PC-9 (cell line): Measurements from ENCODE around the gene RNU7-1. TPM values are rescaled to one million over a fixed set of nuclear protein-coding genes. Genes with fewer than 3 reads are reported as not detected.

ENCODE experiments used
- BruUV-seq: library from RNA; stranded (reverse); fragments of 400-500 nt; replicated peaks from 2 replicates; lab custom pipeline; 2021; lab: Mats Ljungman, UMichigan
- CTCF ChIA-PET: fragments of 300-600 bp; sonication (Branson Sonifier 250); formaldehyde crosslinking; loops from one replicate; lab custom pipeline; 2022; ENCODE audit warnings: antibody characterized with exemption; lab: Charles Lee
- POLR2A ChIA-PET: fragments of 300-600 bp; sonication (Branson Sonifier 250); formaldehyde crosslinking; loops from one replicate; lab custom pipeline; 2022; ENCODE audit warnings: antibody characterized with exemption; ENCODE audit not compliant: unreplicated experiment; lab: Charles Lee
- DNase-seq, 2 experiments: peaks; one replicate each; pipeline versions ENCODE4 v3.0.0 to v3.0.0-alpha.2; 2015 to 2022; ENCODE audit warnings: mixed read lengths in 1 of 2
- H2AFZ ChIP-seq: fragments of 200-600 bp; sonication (generic); 2 replicates; pipeline ENCODE4 v1.8.1; 2017; ENCODE audit warnings: antibody characterized with exemption
- H3F3A ChIP-seq: fragments of 200-600 bp; sonication (generic); 2 replicates; pipeline ENCODE4 v1.8.1; 2017; ENCODE audit warnings: antibody characterized with exemption, mild to moderate bottlenecking, low read depth; ENCODE audit not compliant: insufficient read depth
- H3K27ac ChIP-seq: fragments of 200-600 bp; sonication (generic); 2 replicates; pipeline ENCODE4 v1.6.1; 2016; ENCODE audit warnings: mixed run types
- H3K27me3 ChIP-seq: fragments of 200-600 bp; sonication (generic); 2 replicates; pipeline ENCODE4 v1.6.1; 2016; ENCODE audit warnings: low read depth, mixed run types; ENCODE audit not compliant: insufficient read depth
- H3K36me3 ChIP-seq: fragments of 200-600 bp; sonication (generic); 2 replicates; pipeline ENCODE4 v1.6.1; 2016; ENCODE audit warnings: low read depth, mixed run types
- H3K4me1 ChIP-seq: fragments of 200-600 bp; sonication (generic); replicated peaks from 2 replicates; pipeline ENCODE4 v1.6.1; 2016; ENCODE audit warnings: mixed run types; ENCODE audit not compliant: insufficient read depth
- H3K4me2 ChIP-seq: fragments of 200-600 bp; sonication (generic); 2 replicates; pipeline ENCODE4 v1.6.1; 2017; ENCODE audit warnings: mixed run types
- H3K4me3 ChIP-seq: fragments of 200-600 bp; sonication (generic); 2 replicates; pipeline ENCODE4 v1.6.1; 2016; ENCODE audit warnings: mixed run types
- H3K79me2 ChIP-seq: fragments of 200-600 bp; sonication (generic); 2 replicates; pipeline ENCODE4 v1.6.1; 2017; ENCODE audit warnings: low read depth, mixed run types
- H3K9me2 ChIP-seq: fragments of 200-600 bp; sonication (generic); 2 replicates; pipeline ENCODE4 v1.8.1; 2017; ENCODE audit warnings: mild to moderate bottlenecking; ENCODE audit not compliant: insufficient read depth
- H3K9me3 ChIP-seq: fragments of 200-600 bp; sonication (generic); 2 replicates; pipeline ENCODE4 v1.8.1; 2016; ENCODE audit warnings: low read depth; ENCODE audit not compliant: insufficient read depth
- H4K20me1 ChIP-seq: fragments of 200-600 bp; sonication (generic); 2 replicates; pipeline ENCODE4 v1.8.1; 2017; ENCODE audit not compliant: insufficient read depth
- CTCF ChIP-seq: fragments of 200-600 bp; sonication (generic); conservative IDR thresholded peaks from 2 replicates; pipeline ENCODE4 v1.6.1; 2017; ENCODE audit warnings: mixed run types, antibody characterized with exemption, mild to moderate bottlenecking, moderate library complexity
- EZH2 ChIP-seq: fragments of 200-600 bp; sonication (generic); IDR thresholded peaks from 2 replicates; pipeline ENCODE4 v1.8.0; 2017; ENCODE audit warnings: antibody characterized with exemption, low read depth
- intact Hi-C: fragments of 100-400 bp; cut with micrococcal nuclease; formaldehyde crosslinking; loops from one replicate; pipeline ENCODE4 v1.10.0; 2022; ENCODE audit not compliant: unreplicated experiment
- total RNA-seq: library from RNA; stranded (reverse); gene quantifications from 2 replicates; pipeline ENCODE4 v1.2.3, GENCODE V29; 2021

RNU7-1 gene
- total RNA-seq, 1 experiment from 2014 or later: not detected

GRCh38 chr12:6939191-6939540 is 4.5 kb upstream of the RNU7-1 start:
- Histone ChIP-seq H3F3A (peaks cover 58% of the 10 kb centered on the region), H3K36me3 (peaks cover 5% of the 10 kb centered on the region; the same call in 1 of the 2 replicates), H3K27me3 (no peaks in the 10 kb centered on the region), H4K20me1 (no peaks in the 10 kb centered on the region), H2AFZ (no peak overlapping the region), H3K4me1 (peaks cover 8% of the 10 kb centered on the region), H3K4me3 (no peak overlapping the region), H3K9me2 (no peaks in the 10 kb centered on the region), H3K9me3 (no peaks in the 10 kb centered on the region), H3K27ac (no peak overlapping the region), H3K4me2 (no peak overlapping the region), H3K79me2 (no peaks in the 10 kb centered on the region)
- BruUV-seq: no TSS peak
- CTCF ChIA-PET: interaction anchor here (0.7 to 1.4 kb wide), 3 partner anchors 14 to 30 kb away, joined by 3 to 4 read pairs (median 3); no protein-coding TSS in a partner anchor
- no peak for DNase-seq
- POLR2A ChIA-PET: interaction anchor here (0.6 kb wide), 1 partner anchor 169 kb away, joined by 3 read pairs; no protein-coding TSS in a partner anchor
- TF ChIP-seq EZH2: no peak
- TF ChIP-seq CTCF: no peak
- intact Hi-C loops: no loop called here

DNA sequence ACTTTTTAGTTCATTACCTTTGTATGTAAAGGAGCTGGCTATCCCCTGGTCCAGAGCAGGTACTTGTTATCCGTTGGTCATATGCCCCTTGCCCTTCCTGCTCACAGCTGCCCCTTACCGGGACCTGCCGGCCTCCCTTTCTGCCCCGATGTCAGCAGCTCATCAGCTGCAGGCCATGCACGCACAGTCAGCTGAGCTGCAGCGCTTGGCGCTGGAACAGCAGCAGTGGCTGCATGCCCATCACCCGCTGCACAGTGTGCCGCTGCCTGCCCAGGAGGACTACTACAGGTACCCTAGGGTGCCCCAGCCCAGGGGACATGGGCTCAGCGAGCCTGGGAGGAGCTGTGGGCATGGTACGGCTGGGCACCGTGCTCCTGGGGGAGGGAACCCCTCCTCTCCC is 2.3 kb upstream of the RNU7-1 start:
- Histone ChIP-seq H3F3A (peaks cover 54% of the 10 kb centered on the region), H3K27me3 (no peaks in the 10 kb centered on the region), H3K27ac (no peak overlapping the region), H3K4me2 (no peak overlapping the region), H3K36me3 (no peaks in the 10 kb centered on the region), H4K20me1 (no peaks in the 10 kb centered on the region), H3K9me3 (no peaks in the 10 kb centered on the region), H2AFZ (no peak overlapping the region), H3K4me3 (no peak overlapping the region), H3K4me1 (peaks cover 21% of the 10 kb centered on the region), H3K79me2 (peaks cover 11% of the 10 kb centered on the region; the same call in 1 of the 2 replicates), H3K9me2 (no peaks in the 10 kb centered on the region)
- CTCF ChIA-PET: interaction anchor here (0.6 to 0.8 kb wide), 2 partner anchors 23 to 72 kb away, joined by 3 read pairs; no protein-coding TSS in a partner anchor
- DNase-seq: no peak
- no peak for TF ChIP-seq CTCF
- BruUV-seq: no TSS peak
- POLR2A ChIA-PET: interaction anchor here (0.5 to 0.6 kb wide), 3 partner anchors 67 to 87 kb away, joined by 3 to 6 read pairs (median 4); no protein-coding TSS in a partner anchor
- intact Hi-C loops: loop anchor here (5.0 kb wide), 1 partner anchor 189 kb away; the partner anchor contains the start of gene MLF2

DNA sequence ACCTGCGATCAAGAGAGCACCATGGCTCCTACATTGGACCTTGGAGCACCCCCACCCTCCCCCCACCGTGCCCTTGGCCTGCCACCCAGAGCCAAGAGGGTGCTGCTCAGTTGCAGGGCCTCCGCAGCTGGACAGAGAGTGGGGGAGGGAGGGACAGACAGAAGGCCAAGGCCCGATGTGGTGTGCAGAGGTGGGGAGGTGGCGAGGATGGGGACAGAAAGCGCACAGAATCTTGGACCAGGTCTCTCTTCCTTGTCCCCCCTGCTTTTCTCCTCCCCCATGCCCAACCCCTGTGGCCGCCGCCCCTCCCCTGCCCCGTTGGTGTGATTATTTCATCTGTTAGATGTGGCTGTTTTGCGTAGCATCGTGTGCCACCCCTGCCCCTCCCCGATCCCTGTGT is 1.8 kb upstream of the RNU7-1 start:
- TF ChIP-seq EZH2 (no peak), CTCF (no peak)
- intact Hi-C loops: loop anchor here (2.0 to 5.0 kb wide), 2 partner anchors 69 to 189 kb away; partner anchors contain the start of genes MLF2 and SPSB2
- Histone ChIP-seq H2AFZ (no peak overlapping the region), H3K79me2 (peaks cover 13% of the 10 kb centered on the region; the same call in 1 of the 2 replicates), H3K27ac (no peak overlapping the region), H3K27me3 (no peaks in the 10 kb centered on the region), H3K9me2 (no peaks in the 10 kb centered on the region), H3K4me1 (peaks cover 22% of the 10 kb centered on the region), H3K36me3 (no peaks in the 10 kb centered on the region), H3K9me3 (no peaks in the 10 kb centered on the region), H3F3A (peaks cover 50% of the 10 kb centered on the region), H3K4me3 (no peak overlapping the region), H3K4me2 (no peak overlapping the region), H4K20me1 (no peaks in the 10 kb centered on the region)
- CTCF ChIA-PET: interaction anchor here (0.8 kb wide), 1 partner anchor 72 kb away, joined by 3 read pairs; no protein-coding TSS in a partner anchor
- no TSS peak for BruUV-seq
- DNase-seq: no peak
- POLR2A ChIA-PET: interaction anchor here (0.5 to 0.6 kb wide), 2 partner anchors 67 to 75 kb away, joined by 3 to 6 read pairs; no protein-coding TSS in a partner anchor
